Lower leg skin (tissue), 3 donors: Measurements from ENCODE around the gene ANO1.

ENCODE experiments used
- POLR2A ChIP-seq, 2 donors: fragments of 450-650 bp; IDR thresholded peaks; one replicate each; pipeline ENCODE4 v1.6.1; 2016 to 2017; ENCODE audit warnings: antibody characterized with exemption in 2 of 2, mild to moderate bottlenecking in 1 of 2, moderate library complexity in 1 of 2
- TF ChIP-seq, protein P1 (sequence below), 3 donors: fragments of 450-650 bp; IDR thresholded peaks; one replicate each; pipeline ENCODE4 v1.5.1; 2016; ENCODE audit warnings: antibody characterized with exemption in 3 of 3, mild to moderate bottlenecking in 3 of 3, moderate library complexity in 2 of 3

GRCh38 chr11:70212227-70212811 lies 134.2 kb downstream of the ANO1 start:
- TF ChIP-seq, protein P1, sequence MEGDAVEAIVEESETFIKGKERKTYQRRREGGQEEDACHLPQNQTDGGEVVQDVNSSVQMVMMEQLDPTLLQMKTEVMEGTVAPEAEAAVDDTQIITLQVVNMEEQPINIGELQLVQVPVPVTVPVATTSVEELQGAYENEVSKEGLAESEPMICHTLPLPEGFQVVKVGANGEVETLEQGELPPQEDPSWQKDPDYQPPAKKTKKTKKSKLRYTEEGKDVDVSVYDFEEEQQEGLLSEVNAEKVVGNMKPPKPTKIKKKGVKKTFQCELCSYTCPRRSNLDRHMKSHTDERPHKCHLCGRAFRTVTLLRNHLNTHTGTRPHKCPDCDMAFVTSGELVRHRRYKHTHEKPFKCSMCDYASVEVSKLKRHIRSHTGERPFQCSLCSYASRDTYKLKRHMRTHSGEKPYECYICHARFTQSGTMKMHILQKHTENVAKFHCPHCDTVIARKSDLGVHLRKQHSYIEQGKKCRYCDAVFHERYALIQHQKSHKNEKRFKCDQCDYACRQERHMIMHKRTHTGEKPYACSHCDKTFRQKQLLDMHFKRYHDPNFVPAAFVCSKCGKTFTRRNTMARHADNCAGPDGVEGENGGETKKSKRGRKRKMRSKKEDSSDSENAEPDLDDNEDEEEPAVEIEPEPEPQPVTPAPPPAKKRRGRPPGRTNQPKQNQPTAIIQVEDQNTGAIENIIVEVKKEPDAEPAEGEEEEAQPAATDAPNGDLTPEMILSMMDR (IDR thresholded peaks at IDR 0.05): no peak
- no peak for TF ChIP-seq POLR2A (IDR thresholded peaks at IDR 0.05)
